Smooth muscle cell (in vitro differentiated cells): Measurements from ENCODE around the gene JAK1. TPM values are rescaled to one million over a fixed set of nuclear protein-coding genes. Genes with fewer than 3 reads are reported as not detected.

Experiments used
- DNase-seq: peaks from one replicate; lab custom pipeline; 2025; ENCODE audit not compliant: unreplicated experiment; lab: John Stamatoyannopoulos, UW
- H2AFZ ChIP-seq: fragments of 200-600 bp; sonication (generic); 2 replicates; pipeline ENCODE4 v1.6.0; 2016; ENCODE audit warnings: antibody characterized with exemption, low read depth, mild to moderate bottlenecking
- H3F3A ChIP-seq: fragments of 200-600 bp; sonication (generic); 2 replicates; pipeline ENCODE4 v1.6.0; 2017; ENCODE audit warnings: antibody characterized with exemption, low read depth
- H3K27ac ChIP-seq: fragments of 200-600 bp; sonication (generic); 2 replicates; pipeline ENCODE4 v1.5.1; 2016; ENCODE audit warnings: low read depth, mild to moderate bottlenecking
- H3K27me3 ChIP-seq: fragments of 200-600 bp; sonication (generic); 2 replicates; pipeline ENCODE4 v1.6.1; 2016; ENCODE audit warnings: low read depth, mild to moderate bottlenecking
- H3K36me3 ChIP-seq: fragments of 200-600 bp; sonication (generic); 2 replicates; pipeline ENCODE4 v1.5.1; 2016; ENCODE audit warnings: low read depth
- H3K4me1 ChIP-seq: fragments of 200-600 bp; sonication (generic); 2 replicates; pipeline ENCODE4 v1.5.1; 2016; ENCODE audit warnings: low read depth
- H3K4me2 ChIP-seq: fragments of 200-600 bp; sonication (generic); 2 replicates; pipeline ENCODE4 v1.6.0; 2016; ENCODE audit warnings: mild to moderate bottlenecking
- H3K4me3 ChIP-seq: fragments of 200-600 bp; sonication (generic); 2 replicates; pipeline ENCODE4 v1.5.1; 2016; ENCODE audit warnings: mild to moderate bottlenecking
- H3K79me2 ChIP-seq: fragments of 200-600 bp; sonication (generic); 2 replicates; pipeline ENCODE4 v1.6.0; 2016; ENCODE audit warnings: low read depth, mild to moderate bottlenecking
- H3K9ac ChIP-seq: fragments of 200-600 bp; sonication (generic); 2 replicates; pipeline ENCODE4 v1.6.0; 2016; ENCODE audit warnings: low read depth
- H3K9me3 ChIP-seq: fragments of 200-600 bp; sonication (generic); replicated peaks from 2 replicates; pipeline ENCODE4 v1.5.1; 2016; ENCODE audit warnings: low read depth
- H4K20me1 ChIP-seq: fragments of 200-600 bp; sonication (generic); 2 replicates; pipeline ENCODE4 v1.6.0; 2016; ENCODE audit warnings: low read depth
- CTCF ChIP-seq: fragments of 200-600 bp; sonication (generic); IDR thresholded peaks from 2 replicates; pipeline ENCODE4 v1.5.1; 2017; ENCODE audit warnings: borderline replicate concordance, mild to moderate bottlenecking, antibody characterized with exemption; ENCODE audit not compliant: insufficient read depth, poor library complexity, severe bottlenecking
- WGBS: methylation state at CpG from one replicate; pipeline ENCODE4 v1.1.7; 2016; ENCODE audit warnings: low lambda C conversion rate; 5-methylcytosine and 5-hydroxymethylcytosine counted together
- polyA plus RNA-seq: library from polyadenylated mRNA; unstranded; fragments of >200 nt; fragmentation: Nextera tagmentation; extraction: Ambion mirVana; gene quantifications from 2 replicates; pipeline ENCODE4 v1.2.1, GENCODE V29; 2016
- total RNA-seq: library from RNA; depleted of rRNA; stranded (reverse); fragments of >200 nt; gene quantifications from 2 replicates; pipeline ENCODE4 v1.2.3, GENCODE V29; 2014

JAK1 gene
- total and polyA plus RNA-seq, 2 experiments from 2014 or later = 44.9 to 110 TPM

DNA sequence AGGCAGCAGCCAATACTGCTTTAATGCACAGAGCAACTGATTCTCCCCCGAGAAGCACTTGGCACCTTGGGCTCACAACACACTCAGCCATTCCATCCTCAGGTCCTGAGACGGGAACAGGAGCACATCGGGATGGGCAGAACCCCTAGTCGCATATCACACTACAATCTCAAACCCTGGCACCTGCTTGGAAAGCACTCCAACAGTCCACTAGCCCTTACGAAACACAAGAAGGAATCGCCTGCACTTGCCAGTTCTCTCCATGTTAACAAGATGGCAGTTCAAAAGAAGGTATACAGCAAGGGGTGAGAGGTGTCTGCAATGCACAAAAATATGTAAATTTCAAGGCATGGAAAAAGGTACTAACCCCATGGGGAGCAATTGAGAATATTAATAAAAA is 21.4 kb downstream of the JAK1 start:
- H3F3A ChIP-seq = no peaks in the 10 kb centered on the region

DNA sequence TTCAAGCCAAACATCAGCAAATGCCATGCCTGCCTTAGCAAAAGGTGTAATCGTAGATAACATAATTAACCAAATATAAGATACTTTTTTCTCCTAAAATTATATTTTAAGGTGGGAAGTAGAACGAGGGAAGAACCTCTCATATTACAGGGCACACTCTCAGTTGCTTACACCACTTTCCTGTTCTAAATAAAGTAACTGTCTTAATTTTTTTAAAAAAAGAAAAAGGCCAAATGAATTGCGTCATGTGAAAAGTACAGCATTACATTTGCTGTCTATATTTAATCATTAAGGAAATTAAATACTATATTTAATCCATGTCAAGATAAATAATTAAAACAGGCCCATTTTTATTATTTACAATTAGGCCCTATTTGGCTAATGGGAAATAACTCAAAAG is 23.7 kb downstream of the JAK1 start:
- Histone ChIP-seq H3K27me3 (no peaks in the 10 kb centered on the region), H3F3A (no peaks in the 10 kb centered on the region), H4K20me1 (peaks cover 75% of the 10 kb centered on the region), H3K4me3 (no peak overlapping the region), H2AFZ (no peak overlapping the region), H3K36me3 (no peaks in the 10 kb centered on the region), H3K9ac (no peak overlapping the region), H3K9me3 (no peaks in the 10 kb centered on the region), H3K27ac (no peak overlapping the region), H3K4me2 (no peak overlapping the region), H3K79me2 (peaks cover 97% of the 10 kb centered on the region), H3K4me1 (no peaks in the 10 kb centered on the region)
- no peak for DNase-seq
- TF ChIP-seq CTCF = no peak
- 61% methylated on average over 3 of the region's 3 CpGs for WGBS

More for the DNA sequence above, 21.4 kb downstream of the JAK1 start:
- no peak for TF ChIP-seq CTCF
- Histone ChIP-seq H4K20me1 (peaks cover 85% of the 10 kb centered on the region), H3K9me3 (no peaks in the 10 kb centered on the region), H3K27ac (no peak overlapping the region), H2AFZ (no peak overlapping the region), H3K79me2 (peaks cover 92% of the 10 kb centered on the region), H3K36me3 (no peaks in the 10 kb centered on the region), H3K9ac (no peak overlapping the region), H3K4me2 (no peak overlapping the region), H3K27me3 (no peaks in the 10 kb centered on the region), H3K4me1 (peaks cover 5% of the 10 kb centered on the region), H3K4me3 (no peak overlapping the region)
- DNase-seq = no peak
- WGBS = 92% methylated on average over 6 of the region's 6 CpGs

GRCh38 chr1:64942118-64942517 is 24.2 kb downstream of the JAK1 start:
- Histone ChIP-seq H3K9ac (no peak overlapping the region), H3F3A (no peaks in the 10 kb centered on the region), H3K4me2 (no peak overlapping the region), H2AFZ (no peak overlapping the region), H3K4me1 (no peaks in the 10 kb centered on the region), H3K27ac (no peak overlapping the region), H4K20me1 (peaks cover 69% of the 10 kb centered on the region), H3K27me3 (no peaks in the 10 kb centered on the region), H3K79me2 (peaks cover 97% of the 10 kb centered on the region), H3K36me3 (no peaks in the 10 kb centered on the region), H3K4me3 (no peak overlapping the region), H3K9me3 (no peaks in the 10 kb centered on the region)
- 97% methylated on average over 4 of the region's 4 CpGs for WGBS
- DNase-seq = no peak
- no peak for TF ChIP-seq CTCF

- WGBS = 84% methylated on average over 5 of the region's 5 CpGs
- Histone ChIP-seq H3K4me3 (no peak overlapping the region), H3K79me2 (peaks cover 97% of the 10 kb centered on the region)
These were observed 24.8 kb downstream of the JAK1 start for GRCh38 chr1:64941461-64942117.

More at GRCh38 chr1:64941461-64942117, 24.8 kb downstream of the JAK1 start:
- no peak for TF ChIP-seq CTCF
- no peaks in the 10 kb centered on the region for H3K9me3 ChIP-seq
- no peak overlapping the region for H2AFZ ChIP-seq
- H4K20me1 ChIP-seq = peaks cover 64% of the 10 kb centered on the region
- H3K4me1 ChIP-seq = no peaks in the 10 kb centered on the region
- H3K27me3 ChIP-seq = no peaks in the 10 kb centered on the region
- no peak overlapping the region for H3K9ac ChIP-seq
- no peak for DNase-seq
- no peak overlapping the region for H3K4me2 ChIP-seq
- H3K36me3 ChIP-seq = no peaks in the 10 kb centered on the region
- H3F3A ChIP-seq = no peaks in the 10 kb centered on the region
- no peak overlapping the region for H3K27ac ChIP-seq
